Neural cell (in vitro differentiated cells): ENCODE results near the gene LHB. TPM values are rescaled to one million over a fixed set of nuclear protein-coding genes. Genes with fewer than 3 reads are reported as not detected.

Experiments used
- H2AFZ ChIP-seq: fragments of 200-600, 300-800 bp; sonication (generic), shearing (Covaris generic); 2 replicates; pipeline ENCODE4 v1.6.0; 2014; ENCODE audit warnings: low read depth, mild to moderate bottlenecking, antibody characterized with exemption, low read length, moderate library complexity
- H3F3A ChIP-seq: fragments of 200-600 bp; shearing (Covaris generic); 2 replicates; pipeline ENCODE4 v1.6.1; 2016; ENCODE audit warnings: mild to moderate bottlenecking, moderate library complexity, mixed read lengths, antibody characterized with exemption, low read length; ENCODE audit not compliant: insufficient read depth, poor library complexity, severe bottlenecking
- H3K27ac ChIP-seq: fragments of 200-600, 300-800 bp; sonication (generic), shearing (Covaris generic); 2 replicates; pipeline ENCODE4 v1.5.1; 2014; ENCODE audit warnings: mild to moderate bottlenecking, low read length, moderate library complexity
- H3K27me3 ChIP-seq: fragments of 300-800, 200-600 bp; sonication (generic), shearing (Covaris generic); 2 replicates; pipeline ENCODE4 v1.6.0; 2014; ENCODE audit warnings: mild to moderate bottlenecking, low read depth, low read length, moderate library complexity; ENCODE audit not compliant: insufficient read depth
- H3K36me3 ChIP-seq: fragments of 300-800, 200-600 bp; sonication (generic), shearing (Covaris generic); 2 replicates; pipeline ENCODE4 v1.5.1; 2014; ENCODE audit warnings: mild to moderate bottlenecking, antibody characterized with exemption, low read length, moderate library complexity; ENCODE audit not compliant: insufficient read depth
- H3K4me2 ChIP-seq: fragments of 300-800, 200-600 bp; sonication (generic), shearing (Covaris generic); 2 replicates; pipeline ENCODE4 v1.6.0; 2014; ENCODE audit warnings: mild to moderate bottlenecking, low read length
- H3K4me3 ChIP-seq: fragments of 300-800, 200-600 bp; sonication (generic), shearing (Covaris generic); 2 replicates; pipeline ENCODE4 v1.5.1; 2014; ENCODE audit warnings: mild to moderate bottlenecking, low read length, moderate library complexity
- H3K79me2 ChIP-seq: fragments of 200-600 bp; shearing (Covaris generic); replicated peaks from 2 replicates; pipeline ENCODE4 v1.6.0; 2014; ENCODE audit warnings: mild to moderate bottlenecking, low read length, moderate library complexity; ENCODE audit not compliant: insufficient read depth
- H3K9ac ChIP-seq: fragments of 300-800, 200-600 bp; sonication (generic), shearing (Covaris generic); 2 replicates; pipeline ENCODE4 v1.6.1; 2016; ENCODE audit warnings: mild to moderate bottlenecking, low read length, mixed read lengths
- H3K9me2 ChIP-seq: fragments of 200-600 bp; shearing (Covaris generic); 2 replicates; pipeline ENCODE4 v1.6.1; 2016; ENCODE audit warnings: mild to moderate bottlenecking, low read length, mixed read lengths; ENCODE audit not compliant: insufficient read depth
- H3K9me3 ChIP-seq: fragments of 200-600, 300-800 bp; sonication (generic), shearing (Covaris generic); 2 replicates; pipeline ENCODE4 v1.6.1; 2016; ENCODE audit warnings: mild to moderate bottlenecking, mixed run types, low read length, moderate library complexity, mixed read lengths
- H4K20me1 ChIP-seq: fragments of 200-600 bp; shearing (Covaris generic); 2 replicates; pipeline ENCODE4 v1.6.1; 2016; ENCODE audit warnings: mild to moderate bottlenecking, mixed run types; ENCODE audit not compliant: insufficient read depth
- EP300 ChIP-seq: fragments of 450-650 bp; conservative IDR thresholded peaks from 2 replicates; pipeline ENCODE4 v1.6.1; 2014; ENCODE audit warnings: antibody characterized with exemption, mild to moderate bottlenecking, moderate library complexity; ENCODE audit not compliant: poor library complexity, severe bottlenecking
- EZH2 ChIP-seq: fragments of 200-600, 300-800 bp; shearing (Covaris generic), sonication (generic); IDR thresholded peaks from 2 replicates; pipeline ENCODE4 v1.6.1; 2014; ENCODE audit warnings: antibody characterized with exemption, low read length, borderline replicate concordance, mild to moderate bottlenecking; ENCODE audit not compliant: insufficient read depth, poor library complexity, severe bottlenecking
- MXI1 ChIP-seq: fragments of 450-650 bp; conservative IDR thresholded peaks from 2 replicates; pipeline ENCODE4 v1.6.1; 2014; ENCODE audit warnings: antibody characterized with exemption, mild to moderate bottlenecking; ENCODE audit not compliant: poor library complexity, severe bottlenecking
- POLR2AphosphoS5 ChIP-seq: IDR thresholded peaks from 2 replicates; pipeline ENCODE4 v1.6.1; 2012
- RAD21 ChIP-seq: fragments of 450-650 bp; conservative IDR thresholded peaks from 2 replicates; pipeline ENCODE4 v1.6.1; 2014; ENCODE audit warnings: antibody characterized with exemption, mild to moderate bottlenecking, moderate library complexity
- SMC3 ChIP-seq: fragments of 450-650 bp; conservative IDR thresholded peaks from 2 replicates; pipeline ENCODE4 v1.6.1; 2014; ENCODE audit warnings: antibody characterized with exemption, mild to moderate bottlenecking, moderate library complexity; ENCODE audit not compliant: poor library complexity
- TAF1 ChIP-seq: IDR thresholded peaks from 2 replicates; pipeline ENCODE4 v1.6.1; 2012; ENCODE audit warnings: low read depth
- polyA plus RNA-seq: library from polyadenylated mRNA; depleted of rRNA; stranded (reverse); fragments of >200 nt; gene quantifications from 2 replicates; pipeline ENCODE4 v1.2.3, GENCODE V29; 2014
- TF ChIP-seq, protein P1 (sequence below): fragments of 450-650 bp; IDR thresholded peaks from 2 replicates; pipeline ENCODE4 v1.5.1; 2014; ENCODE audit warnings: antibody characterized with exemption, mild to moderate bottlenecking, moderate library complexity; ENCODE audit not compliant: poor library complexity, severe bottlenecking
- TF ChIP-seq, protein P2 (sequence below): IDR thresholded peaks from 2 replicates; pipeline ENCODE4 v1.6.1; 2012; ENCODE audit warnings: borderline replicate concordance

The LHB gene
- polyA plus RNA-seq, 1 donor from 2014 or later, result not detected

DNA sequence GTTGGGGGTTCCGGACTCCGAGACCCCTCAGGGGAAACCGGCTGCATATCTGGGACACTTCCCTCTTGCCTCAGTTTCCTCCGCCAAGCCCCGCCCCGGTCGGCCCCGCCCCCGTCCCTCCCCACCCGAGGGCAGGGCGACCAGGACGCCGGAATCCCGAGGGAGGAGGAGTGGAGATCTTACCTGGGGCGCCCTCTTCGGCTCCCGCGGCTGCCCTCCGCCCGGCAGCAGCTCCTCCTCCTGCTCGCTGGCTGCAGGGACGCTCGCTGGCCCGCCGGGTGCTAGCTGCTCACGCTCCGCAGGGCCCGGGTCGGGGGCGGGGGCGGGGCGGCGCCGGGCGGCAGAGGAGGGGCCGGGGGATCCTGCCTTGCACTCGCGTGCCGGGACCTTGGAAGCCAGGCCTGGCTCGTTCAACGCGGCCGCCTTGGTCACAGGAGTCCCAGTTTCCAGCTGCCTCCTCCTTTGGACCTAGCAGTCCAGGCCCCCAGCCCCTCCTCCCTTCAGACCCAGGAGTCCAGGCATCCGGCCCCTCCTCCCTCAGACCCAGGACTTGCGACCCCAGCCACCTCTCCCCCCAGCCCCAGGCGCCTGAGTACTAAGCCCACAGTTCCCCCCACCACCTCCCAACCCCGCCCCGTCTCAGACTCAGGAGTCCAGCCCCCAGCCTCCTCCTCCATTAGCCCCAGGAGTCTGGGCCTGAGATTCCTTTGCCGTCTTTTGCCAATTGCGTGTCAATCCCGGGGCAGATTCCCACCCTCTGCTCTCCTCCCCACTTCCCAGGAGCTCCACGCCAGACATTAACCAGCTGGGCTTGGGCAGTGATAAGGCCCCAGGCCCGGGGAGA lies 48.1 kb upstream of the LHB start, which contains the start of gene NTF4:
Gene NTF4, minus strand, starts transcription at position 51 of the 844 bp plus-strand sequence. CDS start 2,821 bp downstream, outside the sequence.
- Histone ChIP-seq H3K36me3 (no peaks in the 10 kb centered on the region), H3K79me2 (no peaks in the 10 kb centered on the region), H3K4me2 (no peak within 1 kb of the TSS), H3K27ac (no peak within 1 kb of the TSS), H3K4me3 (peak within 1 kb of the TSS; percentile 57), H2AFZ (no peak within 1 kb of the TSS), H3K9me2 (no peaks in the 10 kb centered on the region), H3K27me3 (peaks cover 25% of the 10 kb centered on the region), H3K9me3 (no peaks in the 10 kb centered on the region), H3K9ac (no peak within 1 kb of the TSS), H3F3A (no peaks in the 10 kb centered on the region), H4K20me1 (no peaks in the 10 kb centered on the region)
- TF ChIP-seq EZH2, result no peak
- TF ChIP-seq, protein P1, sequence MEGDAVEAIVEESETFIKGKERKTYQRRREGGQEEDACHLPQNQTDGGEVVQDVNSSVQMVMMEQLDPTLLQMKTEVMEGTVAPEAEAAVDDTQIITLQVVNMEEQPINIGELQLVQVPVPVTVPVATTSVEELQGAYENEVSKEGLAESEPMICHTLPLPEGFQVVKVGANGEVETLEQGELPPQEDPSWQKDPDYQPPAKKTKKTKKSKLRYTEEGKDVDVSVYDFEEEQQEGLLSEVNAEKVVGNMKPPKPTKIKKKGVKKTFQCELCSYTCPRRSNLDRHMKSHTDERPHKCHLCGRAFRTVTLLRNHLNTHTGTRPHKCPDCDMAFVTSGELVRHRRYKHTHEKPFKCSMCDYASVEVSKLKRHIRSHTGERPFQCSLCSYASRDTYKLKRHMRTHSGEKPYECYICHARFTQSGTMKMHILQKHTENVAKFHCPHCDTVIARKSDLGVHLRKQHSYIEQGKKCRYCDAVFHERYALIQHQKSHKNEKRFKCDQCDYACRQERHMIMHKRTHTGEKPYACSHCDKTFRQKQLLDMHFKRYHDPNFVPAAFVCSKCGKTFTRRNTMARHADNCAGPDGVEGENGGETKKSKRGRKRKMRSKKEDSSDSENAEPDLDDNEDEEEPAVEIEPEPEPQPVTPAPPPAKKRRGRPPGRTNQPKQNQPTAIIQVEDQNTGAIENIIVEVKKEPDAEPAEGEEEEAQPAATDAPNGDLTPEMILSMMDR, result no peak
- no peak for TF ChIP-seq RAD21
- no peak for TF ChIP-seq SMC3
- no peak for TF ChIP-seq EP300
- TF ChIP-seq TAF1, result no peak
- TF ChIP-seq MXI1, result no peak
- TF ChIP-seq POLR2AphosphoS5, result no peak
- TF ChIP-seq, protein P2, sequence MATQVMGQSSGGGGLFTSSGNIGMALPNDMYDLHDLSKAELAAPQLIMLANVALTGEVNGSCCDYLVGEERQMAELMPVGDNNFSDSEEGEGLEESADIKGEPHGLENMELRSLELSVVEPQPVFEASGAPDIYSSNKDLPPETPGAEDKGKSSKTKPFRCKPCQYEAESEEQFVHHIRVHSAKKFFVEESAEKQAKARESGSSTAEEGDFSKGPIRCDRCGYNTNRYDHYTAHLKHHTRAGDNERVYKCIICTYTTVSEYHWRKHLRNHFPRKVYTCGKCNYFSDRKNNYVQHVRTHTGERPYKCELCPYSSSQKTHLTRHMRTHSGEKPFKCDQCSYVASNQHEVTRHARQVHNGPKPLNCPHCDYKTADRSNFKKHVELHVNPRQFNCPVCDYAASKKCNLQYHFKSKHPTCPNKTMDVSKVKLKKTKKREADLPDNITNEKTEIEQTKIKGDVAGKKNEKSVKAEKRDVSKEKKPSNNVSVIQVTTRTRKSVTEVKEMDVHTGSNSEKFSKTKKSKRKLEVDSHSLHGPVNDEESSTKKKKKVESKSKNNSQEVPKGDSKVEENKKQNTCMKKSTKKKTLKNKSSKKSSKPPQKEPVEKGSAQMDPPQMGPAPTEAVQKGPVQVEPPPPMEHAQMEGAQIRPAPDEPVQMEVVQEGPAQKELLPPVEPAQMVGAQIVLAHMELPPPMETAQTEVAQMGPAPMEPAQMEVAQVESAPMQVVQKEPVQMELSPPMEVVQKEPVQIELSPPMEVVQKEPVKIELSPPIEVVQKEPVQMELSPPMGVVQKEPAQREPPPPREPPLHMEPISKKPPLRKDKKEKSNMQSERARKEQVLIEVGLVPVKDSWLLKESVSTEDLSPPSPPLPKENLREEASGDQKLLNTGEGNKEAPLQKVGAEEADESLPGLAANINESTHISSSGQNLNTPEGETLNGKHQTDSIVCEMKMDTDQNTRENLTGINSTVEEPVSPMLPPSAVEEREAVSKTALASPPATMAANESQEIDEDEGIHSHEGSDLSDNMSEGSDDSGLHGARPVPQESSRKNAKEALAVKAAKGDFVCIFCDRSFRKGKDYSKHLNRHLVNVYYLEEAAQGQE, result no peak

DNA sequence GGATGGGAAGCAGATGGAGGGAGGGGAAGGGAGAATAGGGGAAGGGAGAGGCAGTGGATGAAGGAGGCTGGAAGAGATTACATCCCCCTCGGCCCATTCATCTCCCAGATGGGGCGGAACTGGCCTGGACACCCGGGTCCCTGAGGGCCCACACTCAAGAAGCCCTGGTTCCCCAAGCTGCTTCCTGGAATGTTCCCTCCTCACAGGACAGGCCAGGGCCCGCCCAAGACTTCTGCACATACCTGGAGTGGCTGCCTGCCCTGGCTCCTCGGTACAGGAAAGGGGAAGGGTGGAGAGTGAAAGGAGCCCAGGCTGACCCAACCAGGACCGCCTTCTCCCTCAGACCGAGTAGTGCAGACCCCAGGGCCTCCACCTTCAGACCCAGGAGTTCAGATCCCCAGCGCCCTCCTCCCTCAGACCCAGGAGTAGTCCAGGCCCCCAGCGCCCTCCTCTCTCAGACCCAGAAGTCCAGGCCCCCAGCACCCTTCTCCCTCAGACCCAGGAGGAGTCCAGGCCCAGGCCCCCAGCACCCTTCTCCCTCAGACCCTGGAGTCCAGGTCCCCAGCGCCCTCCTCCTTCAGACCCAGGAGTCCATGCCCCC lies 47.2 kb upstream of the LHB start:
- Histone ChIP-seq H2AFZ (no peak overlapping the region), H3K9me2 (no peaks in the 10 kb centered on the region), H3K27ac (no peak overlapping the region), H3K36me3 (no peaks in the 10 kb centered on the region), H3K4me3 (peak overlapping the region; percentile 57), H4K20me1 (no peaks in the 10 kb centered on the region), H3K27me3 (peaks cover 18% of the 10 kb centered on the region), H3K4me2 (no peak overlapping the region), H3K79me2 (no peaks in the 10 kb centered on the region), H3K9me3 (no peaks in the 10 kb centered on the region), H3F3A (no peaks in the 10 kb centered on the region), H3K9ac (no peak overlapping the region)
- no peak for TF ChIP-seq TAF1
- TF ChIP-seq MXI1, result no peak
- no peak for TF ChIP-seq POLR2AphosphoS5
- no peak for TF ChIP-seq RAD21
- TF ChIP-seq, protein P1, result no peak
- TF ChIP-seq SMC3, result no peak
- no peak for TF ChIP-seq EZH2
- no peak for TF ChIP-seq EP300
- TF ChIP-seq, protein P2, result no peak
